ENCODE data around the gene OR10G3.

GRCh38 chr14:21614240-21614639 is 34.4 kb upstream of the OR10G3 start:
- TF ChIP-seq POLR2A (IDR thresholded peaks at IDR 0.05; ENCODE audit: low read depth, low read length) (no peak), TAF1 (IDR thresholded peaks at IDR 0.05; ENCODE audit: borderline replicate concordance, low read depth, low read length) (no peak)

Data from GM12892 (cell line).